ENCODE measurements around the gene WNT4.

Gene WNT4

GRCh38 chr1:22143065-22144033 lies at the start of gene WNT4:
WNT4 (minus strand) TSS chr1:22143097; CDS start chr1:22142922, 175 bp downstream.
- DNase-seq (ENCODE audit: low spot score): no peak

GRCh38 chr1:22190731-22191130 lies 47.8 kb upstream of the WNT4 start:
- no peak for DNase-seq (ENCODE audit: low spot score)

GRCh38 chr1:22190251-22190650 lies 47.4 kb upstream of the WNT4 start:
- DNase-seq (ENCODE audit: low spot score): no peak

GRCh38 chr1:22189619-22190018 lies 46.7 kb upstream of the WNT4 start:
- DNase-seq (ENCODE audit: low spot score): no peak

- DNase-seq (ENCODE audit: low spot score): no peak
Measured at GRCh38 chr1:22188914-22189313, 46.0 kb upstream of the WNT4 start.

GRCh38 chr1:22188436-22188835 lies 45.5 kb upstream of the WNT4 start:
- no peak for DNase-seq (ENCODE audit: low spot score)

GRCh38 chr1:22186311-22186710 lies 43.4 kb upstream of the WNT4 start:
- no peak for DNase-seq (ENCODE audit: low spot score)

GRCh38 chr1:22184892-22185612 lies 42.2 kb upstream of the WNT4 start:
- DNase-seq (ENCODE audit: low spot score): no peak

- no peak for DNase-seq (ENCODE audit: low spot score)
Measured at GRCh38 chr1:22184454-22184853, 41.6 kb upstream of the WNT4 start.

- DNase-seq (ENCODE audit: low spot score): no peak
Measured at GRCh38 chr1:22182715-22183114, 39.8 kb upstream of the WNT4 start.

GRCh38 chr1:22179197-22179803 lies 36.4 kb upstream of the WNT4 start:
- no peak for DNase-seq (ENCODE audit: low spot score)

- no peak for DNase-seq (ENCODE audit: low spot score)
Measured at GRCh38 chr1:22177354-22178003, 34.6 kb upstream of the WNT4 start.

- no peak for DNase-seq (ENCODE audit: low spot score)
Measured at GRCh38 chr1:22176258-22176657, 33.4 kb upstream of the WNT4 start.

- no peak for DNase-seq (ENCODE audit: low spot score)
Measured at GRCh38 chr1:22174446-22175220, 31.7 kb upstream of the WNT4 start.

- no peak for DNase-seq (ENCODE audit: low spot score)
Measured at GRCh38 chr1:22171951-22172715, 29.2 kb upstream of the WNT4 start.

- DNase-seq (ENCODE audit: low spot score): no peak
Measured at GRCh38 chr1:22169816-22170215, 26.9 kb upstream of the WNT4 start.

- no peak for DNase-seq (ENCODE audit: low spot score)
Measured at GRCh38 chr1:22168412-22168973, 25.6 kb upstream of the WNT4 start.

- no peak for DNase-seq (ENCODE audit: low spot score)
Measured at GRCh38 chr1:22166439-22166838, 23.5 kb upstream of the WNT4 start.

GRCh38 chr1:22164841-22165808 lies 22.2 kb upstream of the WNT4 start:
- no peak for DNase-seq (ENCODE audit: low spot score)
